ENCODE results near the gene AHRR. TPM values are rescaled to one million over a fixed set of nuclear protein-coding genes. Genes with fewer than 3 reads are reported as not detected.
"Not testable (repeated sequence)": the region's sequence is repeated elsewhere in the genome, so short reads cannot be mapped to it uniquely, and the experiment has no call there.

AHRR gene
- total RNA-seq, 4 donors from 2014 or later, result 0.26 to 9.1 (median 6.6) TPM; not detected in 1

DNA sequence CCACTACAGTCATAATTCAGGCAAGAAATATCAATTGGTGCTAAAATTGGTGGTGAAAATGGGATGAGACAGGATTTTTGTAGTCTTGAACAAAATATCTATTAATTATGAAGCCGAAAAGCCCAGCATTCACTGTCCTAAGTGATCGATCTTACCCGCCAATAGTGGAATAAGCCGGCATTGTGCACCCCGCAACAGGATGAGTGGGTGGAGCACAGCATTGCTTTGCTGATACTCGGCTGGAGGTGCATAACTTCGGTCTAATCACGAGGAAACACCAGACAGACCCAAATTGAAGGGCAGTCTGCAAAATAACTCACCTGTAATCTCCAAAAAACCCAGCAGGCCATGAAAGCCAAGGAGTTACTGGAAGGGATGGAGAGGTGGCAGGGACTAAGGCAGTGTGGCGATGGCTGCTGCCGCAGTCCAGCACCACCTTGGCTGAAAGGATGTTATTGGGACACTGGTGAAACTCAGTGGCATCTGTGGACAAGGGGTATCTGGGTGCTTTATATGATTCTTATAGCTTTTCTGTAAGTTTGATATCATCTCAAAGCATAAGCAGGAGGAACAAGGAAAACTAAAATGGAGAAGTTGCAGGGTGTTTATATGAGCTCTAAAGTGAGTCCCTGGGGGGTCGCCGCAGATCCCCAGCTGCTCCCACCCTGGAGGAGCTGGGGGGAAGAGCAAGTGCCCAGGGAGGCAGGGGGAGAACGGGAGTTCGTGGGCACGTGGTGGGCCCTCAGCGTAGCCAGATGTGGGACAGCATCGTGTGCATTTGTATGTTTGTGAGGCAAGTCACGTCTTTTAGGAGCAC lies 45.2 kb downstream of the AHRR start:
- TF ChIP-seq, protein P1, sequence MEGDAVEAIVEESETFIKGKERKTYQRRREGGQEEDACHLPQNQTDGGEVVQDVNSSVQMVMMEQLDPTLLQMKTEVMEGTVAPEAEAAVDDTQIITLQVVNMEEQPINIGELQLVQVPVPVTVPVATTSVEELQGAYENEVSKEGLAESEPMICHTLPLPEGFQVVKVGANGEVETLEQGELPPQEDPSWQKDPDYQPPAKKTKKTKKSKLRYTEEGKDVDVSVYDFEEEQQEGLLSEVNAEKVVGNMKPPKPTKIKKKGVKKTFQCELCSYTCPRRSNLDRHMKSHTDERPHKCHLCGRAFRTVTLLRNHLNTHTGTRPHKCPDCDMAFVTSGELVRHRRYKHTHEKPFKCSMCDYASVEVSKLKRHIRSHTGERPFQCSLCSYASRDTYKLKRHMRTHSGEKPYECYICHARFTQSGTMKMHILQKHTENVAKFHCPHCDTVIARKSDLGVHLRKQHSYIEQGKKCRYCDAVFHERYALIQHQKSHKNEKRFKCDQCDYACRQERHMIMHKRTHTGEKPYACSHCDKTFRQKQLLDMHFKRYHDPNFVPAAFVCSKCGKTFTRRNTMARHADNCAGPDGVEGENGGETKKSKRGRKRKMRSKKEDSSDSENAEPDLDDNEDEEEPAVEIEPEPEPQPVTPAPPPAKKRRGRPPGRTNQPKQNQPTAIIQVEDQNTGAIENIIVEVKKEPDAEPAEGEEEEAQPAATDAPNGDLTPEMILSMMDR (IDR thresholded peaks at IDR 0.05), result no peak
- no peak for TF ChIP-seq POLR2A (IDR thresholded peaks at IDR 0.05)
- intact Hi-C loops (cut with DNase I; ENCODE audit: low total_unique reads), result no loop called here
- DNase-seq, result no peak
- Histone ChIP-seq H3K36me3 (no peaks in the 10 kb centered on the region), H3K27ac (no peak overlapping the region), H3K4me3 (no peak overlapping the region), H3K9me3 (no peaks in the 10 kb centered on the region), H3K27me3 (no peaks in the 10 kb centered on the region), H3K4me1 (no peaks in the 10 kb centered on the region)

DNA sequence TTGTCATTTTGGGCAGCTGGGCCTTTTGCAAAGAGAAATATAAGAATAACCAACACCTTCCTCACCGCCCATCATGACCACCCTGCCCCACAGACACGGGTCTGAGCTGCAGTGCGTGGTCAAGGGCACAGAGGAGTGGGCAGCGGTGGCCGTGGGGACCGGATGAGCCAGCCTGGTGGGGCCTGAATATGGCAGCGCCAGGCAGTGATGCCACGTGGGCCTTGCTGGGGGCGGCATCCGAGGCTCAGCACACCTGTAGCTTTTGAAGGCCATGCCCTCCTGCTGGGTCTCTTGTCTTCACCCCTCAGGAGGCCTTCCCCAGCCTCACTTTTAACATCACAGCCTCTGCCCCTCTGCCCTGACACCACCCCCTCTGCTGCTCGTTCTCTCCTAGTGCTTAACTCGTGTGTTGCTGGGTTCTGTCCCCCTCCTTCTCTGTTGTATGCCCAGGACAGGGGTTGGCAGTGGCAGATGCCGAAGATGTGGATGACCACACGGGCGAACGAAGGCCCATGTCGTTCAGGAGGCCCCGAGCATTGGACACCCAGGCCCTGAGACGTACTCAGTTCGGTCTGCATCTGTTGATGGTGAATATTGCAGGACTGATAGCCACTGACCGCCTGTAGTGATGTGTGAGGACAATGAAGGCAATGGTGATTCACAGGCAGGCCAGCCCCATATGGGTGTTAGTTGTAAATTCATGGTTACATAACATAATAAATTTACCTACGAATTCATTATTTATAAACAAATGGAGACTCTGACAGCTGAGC lies 46.0 kb downstream of the AHRR start:
- Histone ChIP-seq H3K9me3 (no peaks in the 10 kb centered on the region), H3K27me3 (no peaks in the 10 kb centered on the region), H3K36me3 (no peaks in the 10 kb centered on the region), H3K4me3 (no peak overlapping the region), H3K4me1 (no peaks in the 10 kb centered on the region), H3K27ac (no peak overlapping the region)
- no peak for DNase-seq
- intact Hi-C loops (cut with DNase I; ENCODE audit: low total_unique reads), result no loop called here
- TF ChIP-seq, protein P1 (IDR thresholded peaks at IDR 0.05), result no peak
- no peak for TF ChIP-seq POLR2A (IDR thresholded peaks at IDR 0.05)

DNA sequence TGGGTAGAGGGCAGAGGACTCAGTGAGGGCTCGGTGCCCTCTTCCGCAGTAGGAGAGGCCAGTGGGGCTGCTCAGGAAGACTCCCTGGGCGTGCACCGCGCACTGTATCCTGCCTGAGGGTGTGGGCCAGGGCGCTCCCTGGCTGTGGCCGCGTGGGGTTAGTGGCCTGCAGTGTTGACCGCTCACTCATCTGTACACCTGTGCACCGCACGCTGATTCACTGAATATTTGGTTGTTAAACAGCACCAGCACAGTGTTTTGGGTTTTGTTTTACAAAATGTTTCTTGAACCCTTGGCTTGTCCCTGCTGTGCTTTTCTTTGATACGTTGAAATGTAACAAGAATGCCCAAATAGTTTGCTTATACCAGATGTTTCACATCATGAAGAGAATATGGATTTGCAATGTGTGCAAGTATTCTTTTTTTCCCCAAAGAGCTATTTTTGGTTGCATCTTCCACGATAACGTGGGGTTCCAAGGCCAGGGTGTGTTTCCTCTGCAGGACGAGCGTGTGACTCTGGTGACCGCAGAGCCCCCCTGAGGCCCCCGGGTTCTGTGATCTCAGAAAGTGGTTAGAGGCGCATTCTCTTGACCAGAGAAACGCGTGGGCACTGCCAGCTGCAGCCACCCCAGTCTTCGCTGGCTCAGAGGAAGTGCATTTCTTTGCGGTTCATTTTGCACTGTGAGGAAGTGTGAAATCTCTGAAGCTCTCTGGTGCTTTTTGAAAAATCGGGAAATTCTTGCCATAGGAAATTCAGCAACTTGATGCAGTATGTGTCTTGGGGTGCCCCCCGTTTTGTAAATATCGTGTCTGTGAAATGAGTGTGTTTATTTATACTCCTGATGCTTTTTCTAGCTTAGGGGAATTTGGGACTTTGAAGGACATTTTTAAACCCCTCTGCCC lies 46.9 kb downstream of the AHRR start:
- intact Hi-C loops (cut with DNase I; ENCODE audit: low total_unique reads), result no loop called here
- Histone ChIP-seq H3K27me3 (no peaks in the 10 kb centered on the region), H3K9me3 (no peaks in the 10 kb centered on the region), H3K27ac (no peak overlapping the region), H3K4me3 (no peak overlapping the region), H3K36me3 (no peaks in the 10 kb centered on the region), H3K4me1 (peaks cover 0 to under 1% of the 10 kb centered on the region in 2 donors)
- TF ChIP-seq POLR2A (IDR thresholded peaks at IDR 0.05), result no peak
- TF ChIP-seq, protein P1 (IDR thresholded peaks at IDR 0.05), result no peak
- no peak for DNase-seq

DNA sequence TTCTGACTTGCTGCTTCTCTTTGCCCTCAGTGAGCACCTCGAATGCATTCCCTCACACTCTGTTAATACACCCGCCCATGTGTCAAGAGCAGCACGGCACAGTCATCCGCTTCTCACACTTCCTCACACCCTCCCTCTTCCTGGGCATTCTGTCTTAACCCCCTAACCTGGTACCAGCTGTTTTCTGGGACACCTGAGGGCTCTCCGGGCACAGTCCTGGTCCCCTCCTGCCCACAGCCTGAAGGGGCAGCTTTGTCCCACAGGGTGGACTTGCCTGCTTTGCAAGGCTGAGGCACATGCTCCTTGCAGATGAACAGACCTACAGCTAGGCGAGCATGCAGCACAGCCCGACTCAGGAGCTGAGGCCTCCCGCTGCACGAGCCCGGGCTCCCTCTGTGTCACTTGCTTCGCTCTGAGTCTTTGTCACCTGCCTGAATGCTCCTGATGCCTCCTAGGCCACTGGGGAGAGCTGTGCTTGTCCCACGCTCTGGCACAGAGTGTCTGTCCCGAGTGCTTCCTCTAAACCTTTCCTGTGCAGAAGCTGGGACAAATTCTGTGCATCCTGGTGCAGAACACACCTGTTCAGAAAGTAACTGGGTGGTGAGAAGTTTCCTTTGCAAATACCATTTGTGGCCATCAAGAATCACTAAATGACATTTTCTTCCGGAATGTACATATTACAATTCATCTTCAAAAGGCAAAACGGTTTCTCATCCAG lies 47.8 kb downstream of the AHRR start:
- Histone ChIP-seq H3K36me3 (no peaks in the 10 kb centered on the region), H3K4me3 (no peak overlapping the region), H3K27me3 (no peaks in the 10 kb centered on the region), H3K4me1 (peaks cover 0 to 9% of the 10 kb centered on the region in 2 donors), H3K9me3 (no peaks in the 10 kb centered on the region), H3K27ac (no peak overlapping the region)
- intact Hi-C loops (cut with DNase I; ENCODE audit: low total_unique reads), result no loop called here
- TF ChIP-seq, protein P1 (IDR thresholded peaks at IDR 0.05), result no peak
- no peak for TF ChIP-seq POLR2A (IDR thresholded peaks at IDR 0.05)
- DNase-seq, result no peak

DNA sequence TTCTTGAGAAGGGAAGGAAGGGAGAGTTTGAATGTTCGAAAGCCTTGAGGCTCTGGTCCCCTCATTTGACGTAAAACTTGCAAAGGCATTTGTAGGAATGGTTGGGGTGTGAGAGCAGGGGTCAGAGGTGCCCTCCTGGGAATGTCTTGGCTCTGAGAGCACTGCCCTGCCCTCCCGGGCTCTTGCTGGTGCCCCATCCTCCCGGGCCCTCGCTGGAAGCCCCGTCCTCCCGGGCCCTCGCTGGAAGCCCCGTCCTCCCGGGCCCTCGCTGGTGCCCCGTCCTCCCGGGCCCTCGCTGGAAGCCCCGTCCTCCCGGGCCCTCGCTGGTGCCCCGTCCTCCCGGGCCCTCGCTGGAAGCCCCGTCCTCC lies 48.3 kb downstream of the AHRR start:
- DNase-seq; intact Hi-C loops (cut with DNase I; ENCODE audit: low total_unique reads); H3K4me3 ChIP-seq; H3K27ac ChIP-seq; H3K27me3 ChIP-seq; H3K9me3 ChIP-seq; H3K36me3 ChIP-seq: not testable (repeated sequence)
- peaks cover 0 to 13% of the 10 kb centered on the region in 2 donors for H3K4me1 ChIP-seq
